ENCODE measurements around the gene AQP12B.

The AQP12B gene

GRCh38 chr2:240689975-240690374 is 7.3 kb upstream of the AQP12B start:
- no peak overlapping the region for H3K27ac Mint-ChIP-seq
- no peaks in the 10 kb centered on the region for H3K36me3 Mint-ChIP-seq (ENCODE audit: low read depth)
- TF ChIP-seq CTCF (IDR thresholded peaks at IDR 0.05; ENCODE audit: unreplicated experiment in 3 of 3) = no peak
- peaks cover 11% of the 10 kb centered on the region for H3K4me1 Mint-ChIP-seq
- no peak overlapping the region for H3K4me3 Mint-ChIP-seq
- no peaks in the 10 kb centered on the region for H3K9me3 Mint-ChIP-seq
- no peaks in the 10 kb centered on the region for H3K27me3 Mint-ChIP-seq (ENCODE audit: low read depth)

GRCh38 chr2:240688553-240688919 is 5.9 kb upstream of the AQP12B start:
- H3K27me3 Mint-ChIP-seq (ENCODE audit: low read depth) = no peaks in the 10 kb centered on the region
- no peak for TF ChIP-seq CTCF (IDR thresholded peaks at IDR 0.05; ENCODE audit: unreplicated experiment in 3 of 3)
- H3K9me3 Mint-ChIP-seq = no peaks in the 10 kb centered on the region
- no peak overlapping the region for H3K27ac Mint-ChIP-seq
- no peak overlapping the region for H3K4me3 Mint-ChIP-seq
- peaks cover 11% of the 10 kb centered on the region for H3K4me1 Mint-ChIP-seq
- H3K36me3 Mint-ChIP-seq (ENCODE audit: low read depth) = no peaks in the 10 kb centered on the region

- TF ChIP-seq CTCF (IDR thresholded peaks at IDR 0.05; ENCODE audit: unreplicated experiment in 3 of 3) = no peak
- H3K27me3 Mint-ChIP-seq (ENCODE audit: low read depth) = no peaks in the 10 kb centered on the region
- H3K4me3 Mint-ChIP-seq = no peak overlapping the region
- H3K27ac Mint-ChIP-seq = no peak overlapping the region
- peaks cover 11% of the 10 kb centered on the region for H3K4me1 Mint-ChIP-seq
- no peaks in the 10 kb centered on the region for H3K9me3 Mint-ChIP-seq
- no peaks in the 10 kb centered on the region for H3K36me3 Mint-ChIP-seq (ENCODE audit: low read depth)
Measured at GRCh38 chr2:240687741-240688552, 5.3 kb upstream of the AQP12B start.

GRCh38 chr2:240687045-240687740 is 4.5 kb upstream of the AQP12B start:
- peak overlapping the region in 1 of 3 experiments; percentile 86 for H3K27ac Mint-ChIP-seq
- TF ChIP-seq CTCF (IDR thresholded peaks at IDR 0.05; ENCODE audit: unreplicated experiment in 3 of 3) = no peak
- no peak overlapping the region for H3K4me3 Mint-ChIP-seq

GRCh38 chr2:240686460-240686859 is 3.8 kb upstream of the AQP12B start:
- peak overlapping the region in 1 of 3 experiments; percentile 86 for H3K27ac Mint-ChIP-seq
- H3K27me3 Mint-ChIP-seq (ENCODE audit: low read depth) = no peaks in the 10 kb centered on the region
- no peaks in the 10 kb centered on the region for H3K36me3 Mint-ChIP-seq (ENCODE audit: low read depth)
- H3K4me3 Mint-ChIP-seq = no peak overlapping the region
- peaks cover 11% of the 10 kb centered on the region for H3K4me1 Mint-ChIP-seq
- H3K9me3 Mint-ChIP-seq = no peaks in the 10 kb centered on the region
- no peak for TF ChIP-seq CTCF (IDR thresholded peaks at IDR 0.05; ENCODE audit: unreplicated experiment in 3 of 3)

More at GRCh38 chr2:240687045-240687740, 4.5 kb upstream of the AQP12B start:
- Mint-ChIP-seq H3K36me3 (ENCODE audit: low read depth) (no peaks in the 10 kb centered on the region), H3K27me3 (ENCODE audit: low read depth) (no peaks in the 10 kb centered on the region), H3K4me1 (peaks cover 11% of the 10 kb centered on the region), H3K9me3 (no peaks in the 10 kb centered on the region)
